GM19463 (cell line): ENCODE results near the gene HOXB1.
"Not testable (repeated sequence)": the region's sequence is repeated elsewhere in the genome, so short reads cannot be mapped to it uniquely, and the experiment has no call there.

Experiments
- ATAC-seq: cut with Tn5 transposase; IDR thresholded peaks from one replicate; pipeline ENCODE4 v1.9.1; 2021; ENCODE audit warnings: mild to moderate bottlenecking, moderate library complexity; ENCODE audit not compliant: unreplicated experiment

HOXB1 gene

GRCh38 chr17:48523010-48523409, 7.8 kb downstream of the HOXB1 start:
- no peak for ATAC-seq

DNA sequence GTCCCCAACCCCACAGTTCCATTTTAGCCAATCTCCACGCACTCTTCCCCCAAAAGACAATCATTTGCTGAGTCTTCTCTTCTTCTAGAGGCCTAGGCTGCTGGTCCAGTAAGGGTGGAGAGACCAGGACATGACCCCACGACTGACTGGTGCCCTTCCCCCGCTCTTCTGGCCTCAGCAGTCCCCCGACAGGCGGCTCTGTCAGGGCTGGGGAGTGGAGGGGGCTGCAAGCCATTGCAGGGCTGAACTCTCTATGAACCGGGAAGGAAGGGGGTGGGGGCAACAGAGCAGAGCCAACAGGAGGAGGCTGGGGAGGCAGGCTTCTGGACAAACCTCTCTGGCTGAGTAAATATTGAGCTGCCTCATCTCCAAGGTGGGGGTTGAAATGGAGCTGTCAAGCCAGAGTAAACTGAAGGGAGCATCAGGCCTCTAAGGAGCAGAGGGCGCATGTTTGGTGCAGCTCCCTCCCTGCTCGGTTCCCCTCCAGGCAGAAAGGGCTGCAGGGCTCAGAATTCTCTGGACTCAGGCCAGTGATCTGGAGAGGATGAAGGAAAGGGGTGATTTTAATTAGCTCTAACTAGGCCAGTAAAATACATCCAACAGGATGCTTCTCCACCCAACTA, 8.7 kb downstream of the HOXB1 start:
- no peak for ATAC-seq

DNA sequence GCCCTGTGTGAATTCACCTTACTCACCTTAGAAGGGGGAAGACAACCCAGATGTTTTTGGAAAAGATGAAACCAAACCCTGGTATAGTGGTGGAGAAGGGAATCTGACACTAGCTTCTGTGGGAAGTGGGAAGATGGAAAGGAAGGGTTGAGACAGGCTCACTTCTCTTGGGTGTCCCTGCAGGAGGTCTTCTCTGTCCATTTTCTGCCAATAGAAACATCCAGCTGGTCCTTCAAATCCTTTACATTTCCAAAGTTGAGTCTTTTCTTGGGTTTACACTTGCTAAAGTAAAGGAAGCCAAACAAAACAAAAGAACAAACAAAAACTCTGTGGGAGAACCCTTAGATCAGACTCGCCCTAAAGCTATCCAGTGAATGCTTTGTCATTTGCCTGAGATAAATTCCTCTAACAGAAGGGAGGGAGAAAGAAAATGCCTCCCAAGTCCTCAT, 10.2 kb downstream of the HOXB1 start:
- ATAC-seq = no peak

DNA sequence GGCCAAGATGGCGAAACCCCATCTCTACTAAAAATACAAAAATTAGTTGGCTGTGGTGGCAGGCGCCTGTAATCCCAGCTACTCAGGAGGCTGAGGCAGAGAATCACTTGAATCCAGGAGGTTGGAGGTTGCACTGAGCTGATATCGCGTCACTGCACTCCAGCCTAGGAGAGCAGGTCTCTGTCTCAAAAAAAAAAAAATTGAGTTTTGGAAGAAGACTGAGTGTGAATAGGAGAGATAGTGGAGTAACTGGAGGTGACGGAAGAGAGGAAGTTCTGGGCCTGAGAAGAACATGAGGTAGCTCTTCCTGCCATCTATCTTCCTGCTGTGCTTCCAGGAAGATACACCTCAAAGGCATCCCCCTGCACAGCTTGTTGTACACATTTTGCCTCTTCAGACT, 11.4 kb downstream of the HOXB1 start:
- no peak for ATAC-seq

GRCh38 chr17:48517478-48517877, 13.3 kb downstream of the HOXB1 start:
- ATAC-seq = no peak

- no peak for ATAC-seq
Measured at GRCh38 chr17:48515925-48516900, 14.6 kb downstream of the HOXB1 start.

GRCh38 chr17:48514477-48514876, 16.3 kb downstream of the HOXB1 start:
- no peak for ATAC-seq

- no peak for ATAC-seq
Measured at GRCh38 chr17:48513666-48514455, 16.9 kb downstream of the HOXB1 start.

DNA sequence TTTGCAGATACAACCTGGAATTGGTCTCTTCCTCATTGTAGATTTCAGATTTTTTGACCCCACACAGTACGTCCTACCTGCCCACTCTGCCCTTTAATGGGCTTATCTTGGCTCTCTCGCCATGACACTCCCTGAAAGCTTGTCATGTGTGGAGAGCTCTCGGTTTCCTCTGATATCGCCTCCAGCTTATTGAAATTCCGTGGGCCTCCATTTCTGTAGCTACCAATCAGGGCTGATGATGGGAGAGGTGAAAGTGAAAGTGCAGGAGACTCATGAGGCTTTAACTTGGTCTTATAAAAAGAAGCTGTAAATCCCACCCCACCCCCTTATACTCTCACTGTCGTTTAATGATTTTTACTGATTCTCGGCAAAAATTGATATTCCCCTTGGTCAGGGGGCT, 17.7 kb downstream of the HOXB1 start:
- ATAC-seq = no peak

DNA sequence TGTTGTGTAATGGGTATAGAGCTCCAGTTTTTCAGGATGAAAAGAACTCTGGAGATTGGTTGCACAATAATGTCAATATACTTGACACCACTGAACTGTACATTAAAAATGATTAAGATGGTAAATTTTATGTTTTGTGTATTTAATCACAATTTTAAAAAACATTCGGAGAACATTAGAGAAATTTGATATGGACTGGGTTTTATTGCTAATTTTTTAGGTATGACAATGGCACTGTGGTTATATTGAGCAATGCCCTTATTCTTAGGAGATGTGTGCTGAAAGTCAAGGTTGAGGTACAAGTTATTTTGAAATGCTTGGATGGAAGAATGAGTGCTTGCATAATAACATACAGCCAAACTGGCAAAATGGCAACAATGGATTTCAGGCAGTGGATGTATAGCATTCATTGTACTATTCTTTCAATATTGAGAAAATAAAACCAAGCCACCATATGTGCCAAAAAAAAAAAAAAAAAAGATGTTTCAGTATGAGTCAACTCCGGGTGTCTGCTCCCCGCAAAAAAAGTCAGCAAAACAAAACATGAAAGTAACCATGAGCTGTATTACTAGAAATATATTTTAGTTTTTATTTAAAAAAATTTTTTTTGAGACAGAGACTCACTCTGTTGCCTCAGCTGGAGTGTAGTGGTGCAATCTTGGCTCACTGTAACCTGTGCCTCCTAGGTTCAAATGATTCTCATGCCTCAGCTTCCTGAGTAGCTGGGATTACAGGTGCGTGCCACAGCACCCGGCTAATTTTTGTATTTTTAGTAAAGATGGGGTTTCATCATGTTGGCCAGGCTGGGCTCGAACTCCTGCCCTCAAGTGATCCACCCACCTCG, 19.8 kb downstream of the HOXB1 start:
- ATAC-seq = no peak

- no peak for ATAC-seq
Measured at GRCh38 chr17:48510381-48510760, 20.4 kb downstream of the HOXB1 start.

DNA sequence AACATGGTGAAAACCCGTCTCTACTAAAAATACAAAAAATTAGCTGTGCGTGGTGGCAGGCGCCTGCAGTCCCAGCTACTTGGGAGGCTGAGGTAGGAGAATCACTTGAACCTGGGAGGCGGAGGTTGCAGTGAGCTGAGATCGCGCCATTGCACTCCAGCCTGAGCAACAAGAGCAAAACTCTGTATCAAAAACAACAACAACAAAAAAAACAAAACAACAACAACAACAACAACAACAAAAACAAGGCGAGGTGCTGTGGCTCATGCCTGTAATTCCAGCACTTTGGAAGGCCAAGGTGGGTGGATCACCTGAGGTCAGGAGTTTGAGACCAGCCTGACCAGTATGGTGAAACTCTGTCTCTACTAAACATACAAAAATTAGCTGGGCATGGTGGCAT, 21.1 kb downstream of the HOXB1 start:
- not testable (repeated sequence) for ATAC-seq

DNA sequence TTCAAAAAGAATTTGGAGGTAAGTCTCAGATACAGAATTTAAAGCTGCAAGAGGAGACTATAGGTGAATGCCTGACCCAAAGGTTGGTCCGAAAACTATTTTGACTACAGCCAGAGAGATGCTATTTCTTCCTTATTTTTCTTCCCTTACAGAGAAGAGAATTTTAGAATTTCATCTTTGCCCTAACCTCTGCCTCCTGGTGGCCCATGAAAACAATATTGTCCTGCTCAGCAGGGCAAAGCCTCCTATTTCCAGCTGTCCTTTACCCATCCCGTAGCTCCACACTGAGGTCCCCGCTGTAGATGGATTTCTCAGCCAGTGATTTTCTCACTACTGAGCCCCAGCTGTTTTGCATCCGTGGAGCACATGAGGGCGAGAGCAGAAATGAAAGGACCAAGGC, 24.6 kb downstream of the HOXB1 start:
- ATAC-seq = no peak

GRCh38 chr17:48505788-48506187, 25.0 kb downstream of the HOXB1 start:
- peak; percentile 89 for ATAC-seq

DNA sequence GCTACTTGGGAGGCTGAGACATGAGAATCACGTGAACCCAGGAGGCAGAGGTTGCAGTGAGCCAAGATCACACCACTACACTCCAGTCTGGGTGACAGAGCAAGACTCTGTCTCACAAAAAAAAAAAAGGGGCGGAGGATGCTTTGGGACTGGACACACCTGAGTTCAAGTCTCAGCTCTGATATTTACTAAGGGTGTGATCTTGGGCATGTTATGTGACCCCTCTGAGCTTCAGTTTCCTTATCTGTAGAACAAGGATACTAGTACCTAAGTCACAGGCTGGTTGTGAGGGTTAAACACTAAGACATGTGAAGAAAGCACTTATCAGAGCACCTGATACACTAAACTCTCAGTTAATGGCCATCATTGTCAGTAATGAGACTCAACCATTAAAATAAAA, 25.9 kb downstream of the HOXB1 start:
- no peak for ATAC-seq

- no peak for ATAC-seq
Measured at GRCh38 chr17:48503747-48504146, 27.1 kb downstream of the HOXB1 start.

- ATAC-seq = no peak
Measured at GRCh38 chr17:48502901-48503300, 27.9 kb downstream of the HOXB1 start.

DNA sequence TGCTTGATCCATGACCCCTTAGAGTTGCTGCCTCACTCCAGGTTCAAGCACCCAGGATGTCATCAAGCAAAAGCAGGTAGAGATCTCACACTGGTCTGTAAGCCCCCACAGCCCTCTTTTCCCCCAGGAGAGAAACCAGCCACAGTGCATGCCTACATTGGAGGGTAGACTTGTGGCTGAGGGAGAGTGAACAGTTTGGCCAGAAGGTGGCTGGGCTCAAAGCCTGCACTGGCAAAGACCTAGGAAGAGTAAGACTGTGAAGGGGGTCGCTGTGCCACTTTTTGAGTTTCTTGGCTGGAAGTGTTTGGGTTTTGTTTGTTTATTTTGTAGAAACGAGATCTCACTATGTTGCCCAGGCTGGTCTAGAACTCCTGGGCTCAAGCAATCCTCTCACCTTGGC, 28.5 kb downstream of the HOXB1 start:
- ATAC-seq = no peak

DNA sequence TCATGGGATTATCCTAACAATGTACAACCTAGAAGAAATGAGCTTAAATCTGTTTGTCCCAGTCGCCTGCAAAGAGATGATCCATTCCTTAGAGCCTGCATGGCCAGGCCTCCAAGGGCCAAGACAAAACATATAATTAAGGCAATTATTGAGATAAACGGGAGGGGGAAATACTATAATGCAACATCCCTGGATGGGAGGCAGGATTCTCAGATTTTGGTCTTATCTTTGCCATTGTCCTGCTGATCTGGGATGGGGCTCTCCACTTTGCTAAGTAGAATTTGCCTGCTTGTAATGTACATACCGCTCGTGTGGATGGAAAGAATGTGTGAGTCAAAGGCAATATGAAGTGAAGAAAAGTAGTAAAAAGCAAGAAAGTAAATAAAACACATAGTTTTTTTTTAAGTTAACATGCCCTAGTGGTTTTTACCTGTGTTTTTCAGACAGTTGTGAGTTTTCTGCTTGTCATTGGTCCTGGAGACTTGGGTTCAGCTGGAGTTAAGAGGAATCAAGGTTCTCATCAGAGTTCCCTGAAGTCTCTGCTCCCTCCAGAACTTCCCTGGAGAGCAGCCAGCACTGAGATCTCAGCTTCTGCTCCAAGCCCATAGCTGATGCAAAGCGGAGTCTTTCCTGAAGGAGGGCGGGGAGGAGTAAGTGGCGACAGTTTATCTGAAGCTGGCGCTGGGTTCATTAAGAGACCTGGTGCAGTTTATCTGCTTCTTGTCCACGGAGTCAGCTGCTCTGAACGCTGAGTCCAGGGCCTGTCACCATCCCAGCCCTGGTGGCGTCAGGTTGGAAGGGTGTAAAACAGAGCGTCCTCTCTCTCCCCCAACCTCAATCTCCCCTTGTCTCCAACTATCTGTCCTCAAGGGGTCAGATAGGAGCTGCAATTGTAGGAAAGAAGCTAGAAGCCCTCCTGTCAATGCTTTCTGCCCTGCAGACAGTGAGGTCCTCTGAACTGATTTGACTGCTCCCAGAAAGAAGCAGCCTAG, 30.1 kb downstream of the HOXB1 start:
- no peak for ATAC-seq
